Uterus (tissue), 2 donors: ENCODE measurements around the gene TMEM247.

Experiments
- POLR2A ChIP-seq, 2 donors: fragments of 450-650 bp; IDR thresholded peaks; one replicate each; pipeline ENCODE4 v1.6.1; 2016; ENCODE audit warnings: antibody characterized with exemption in 2 of 2, mild to moderate bottlenecking in 1 of 2, moderate library complexity in 1 of 2
- TF ChIP-seq, protein P1 (sequence below), 4 experiments: fragments of 200-600 bp in 2 of 4; fragments of 450-650 bp in 2 of 4; sonication (generic) in 2 of 4; IDR thresholded peaks; one replicate each; pipeline ENCODE4 v1.5.1; 2016 to 2019; ENCODE audit warnings: antibody characterized with exemption in 4 of 4, mild to moderate bottlenecking in 2 of 4, moderate library complexity in 1 of 4

DNA sequence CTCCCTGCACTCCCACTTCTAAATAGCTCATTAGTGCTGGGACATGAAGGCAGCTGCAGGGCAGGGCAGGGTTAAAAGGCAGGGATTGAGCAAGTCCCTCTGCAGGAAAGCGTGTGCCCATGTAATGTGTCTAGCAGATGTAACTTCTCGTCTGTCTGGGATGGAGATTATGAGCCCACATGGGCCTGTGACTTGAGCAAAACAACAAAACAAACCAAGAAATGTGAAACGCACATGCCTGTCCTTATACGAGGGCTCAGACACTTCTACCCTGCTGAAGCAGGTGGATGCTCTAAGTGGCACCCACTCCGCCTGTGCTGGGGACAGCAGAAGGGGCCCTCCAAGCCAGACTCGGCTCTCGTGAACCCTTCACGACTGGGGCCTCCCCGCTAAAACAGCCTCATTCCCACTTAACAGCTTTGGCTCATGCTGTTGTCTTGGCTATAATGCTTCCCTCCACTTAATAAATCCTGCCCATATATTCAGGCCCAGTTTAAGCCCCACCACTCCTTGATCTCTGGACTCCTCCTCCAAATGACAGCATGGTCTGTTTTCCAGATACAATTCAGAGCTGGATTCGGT lies 40.9 kb downstream of the TMEM247 start:
- TF ChIP-seq, protein P1, sequence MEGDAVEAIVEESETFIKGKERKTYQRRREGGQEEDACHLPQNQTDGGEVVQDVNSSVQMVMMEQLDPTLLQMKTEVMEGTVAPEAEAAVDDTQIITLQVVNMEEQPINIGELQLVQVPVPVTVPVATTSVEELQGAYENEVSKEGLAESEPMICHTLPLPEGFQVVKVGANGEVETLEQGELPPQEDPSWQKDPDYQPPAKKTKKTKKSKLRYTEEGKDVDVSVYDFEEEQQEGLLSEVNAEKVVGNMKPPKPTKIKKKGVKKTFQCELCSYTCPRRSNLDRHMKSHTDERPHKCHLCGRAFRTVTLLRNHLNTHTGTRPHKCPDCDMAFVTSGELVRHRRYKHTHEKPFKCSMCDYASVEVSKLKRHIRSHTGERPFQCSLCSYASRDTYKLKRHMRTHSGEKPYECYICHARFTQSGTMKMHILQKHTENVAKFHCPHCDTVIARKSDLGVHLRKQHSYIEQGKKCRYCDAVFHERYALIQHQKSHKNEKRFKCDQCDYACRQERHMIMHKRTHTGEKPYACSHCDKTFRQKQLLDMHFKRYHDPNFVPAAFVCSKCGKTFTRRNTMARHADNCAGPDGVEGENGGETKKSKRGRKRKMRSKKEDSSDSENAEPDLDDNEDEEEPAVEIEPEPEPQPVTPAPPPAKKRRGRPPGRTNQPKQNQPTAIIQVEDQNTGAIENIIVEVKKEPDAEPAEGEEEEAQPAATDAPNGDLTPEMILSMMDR (IDR thresholded peaks at IDR 0.05) = no peak
- TF ChIP-seq POLR2A (IDR thresholded peaks at IDR 0.05) = no peak
